NCI-H774 (cell line): ENCODE measurements around the gene GRB10.

Experiments
- DNase-seq: peaks from one replicate; lab custom pipeline; 2025; lab: John Stamatoyannopoulos, UW

The GRB10 gene

DNA sequence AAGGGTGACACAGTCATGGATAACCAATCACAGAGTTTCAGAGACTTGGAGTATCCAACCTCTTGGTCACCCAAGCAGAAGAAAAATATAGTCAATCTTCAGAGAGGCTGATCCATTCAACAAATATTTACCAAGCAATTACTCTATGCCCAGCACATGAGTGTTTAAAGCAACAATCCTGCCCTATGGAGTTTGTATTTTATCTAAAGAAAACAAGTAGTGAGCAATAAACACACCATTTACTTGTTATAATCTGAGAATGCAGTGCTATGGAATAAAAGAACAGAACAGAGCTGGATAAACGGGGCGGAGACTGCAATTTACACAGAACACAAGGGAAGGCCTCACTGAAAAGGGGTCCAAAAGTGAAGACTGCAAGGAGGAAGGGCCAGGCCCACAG is 63.8 kb downstream of the GRB10 start:
- DNase-seq = no peak

DNA sequence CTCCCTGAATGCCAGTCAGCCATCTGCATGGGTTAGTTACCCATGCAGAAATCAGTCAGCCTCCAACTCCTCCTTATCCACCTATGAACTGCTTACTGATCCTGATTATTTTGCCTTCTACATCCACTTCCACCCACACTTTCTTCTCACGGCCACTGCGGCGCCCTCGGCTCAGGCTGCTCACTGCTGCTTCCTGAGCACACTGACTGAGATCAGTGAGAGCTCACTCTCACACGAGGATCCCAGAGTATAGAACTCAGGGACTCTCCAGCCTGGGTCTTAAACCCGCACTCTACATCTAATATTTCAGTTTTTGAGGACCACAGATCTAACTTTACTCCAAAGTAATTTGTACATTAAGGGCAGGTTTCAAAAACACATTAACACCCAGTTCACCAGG is 64.4 kb downstream of the GRB10 start:
- peak; percentile 33 for DNase-seq

DNA sequence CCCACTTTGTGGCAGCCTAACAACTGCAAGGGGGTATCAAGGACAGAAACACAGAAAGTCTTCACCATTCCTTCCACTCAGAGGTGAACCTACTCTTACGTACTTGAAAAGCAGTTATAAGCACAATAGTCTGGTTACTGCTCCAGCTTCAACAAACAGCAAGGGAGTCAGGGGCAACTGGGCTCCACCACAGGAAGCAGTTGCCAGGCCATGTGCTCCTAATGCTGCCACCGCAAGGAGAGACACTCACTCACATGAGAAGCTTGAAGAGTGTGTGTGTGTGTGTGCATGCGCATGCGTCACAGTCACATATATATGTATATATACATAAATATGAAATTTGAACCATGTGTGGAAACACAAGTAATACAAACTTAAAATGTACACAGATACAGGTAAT is 65.5 kb downstream of the GRB10 start:
- no peak for DNase-seq

DNA sequence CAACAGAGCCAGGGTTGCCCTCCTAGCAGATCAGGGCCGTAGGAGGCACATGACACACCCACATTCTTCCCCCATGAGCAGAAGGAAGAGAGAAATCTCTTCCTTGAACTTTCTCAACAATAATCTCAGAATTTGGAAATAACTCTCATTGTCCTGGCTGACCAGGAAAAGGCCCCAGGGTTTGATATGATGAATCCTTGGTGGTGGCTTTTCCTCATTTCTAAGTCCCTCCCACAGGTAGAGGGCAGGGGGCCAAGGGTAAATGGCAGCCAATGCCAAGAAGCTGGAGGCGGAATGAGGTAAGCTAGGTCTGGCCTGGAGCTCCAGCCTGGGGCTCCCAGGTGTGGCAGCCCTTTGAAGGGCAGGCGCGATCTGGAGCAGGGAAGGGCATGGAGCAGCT is 67.8 kb downstream of the GRB10 start:
- DNase-seq = no peak

DNA sequence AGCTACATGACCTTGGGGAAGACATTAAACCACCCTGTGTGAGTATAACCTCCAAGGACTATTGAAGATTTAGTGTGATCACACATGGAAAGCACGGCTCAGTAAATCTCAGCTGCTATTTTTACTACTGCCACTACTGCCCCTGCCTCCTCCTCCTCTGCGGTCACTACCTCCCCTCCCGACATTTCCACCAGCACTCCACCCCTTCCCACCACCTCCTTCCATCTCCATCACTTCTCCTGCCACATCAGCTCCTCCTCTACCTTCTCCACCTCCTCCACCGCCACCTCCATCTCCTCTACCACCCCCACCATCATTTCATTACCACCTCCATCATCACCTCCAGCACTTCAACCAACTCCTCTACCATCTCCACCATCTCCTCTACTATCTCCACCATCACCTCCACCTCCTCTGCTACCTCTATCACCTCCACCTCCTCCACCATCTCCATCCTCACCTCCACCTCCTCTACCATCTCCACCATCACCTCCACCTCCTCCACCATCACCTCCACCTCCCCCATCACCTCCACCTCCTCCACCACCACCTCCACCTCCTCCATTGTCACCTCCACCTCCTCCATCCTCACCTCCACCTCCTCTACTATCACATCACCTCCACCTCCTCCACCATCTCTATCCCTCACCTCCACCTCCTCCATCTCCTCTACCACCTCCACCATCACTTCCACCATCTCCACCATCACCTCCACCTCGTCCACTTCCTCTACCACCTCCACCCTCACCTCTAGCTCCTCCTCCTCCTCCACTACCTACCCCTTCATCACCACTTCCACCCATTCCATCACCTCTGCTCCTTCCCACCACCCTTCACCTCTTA is 69.4 kb downstream of the GRB10 start:
- DNase-seq = no peak

DNA sequence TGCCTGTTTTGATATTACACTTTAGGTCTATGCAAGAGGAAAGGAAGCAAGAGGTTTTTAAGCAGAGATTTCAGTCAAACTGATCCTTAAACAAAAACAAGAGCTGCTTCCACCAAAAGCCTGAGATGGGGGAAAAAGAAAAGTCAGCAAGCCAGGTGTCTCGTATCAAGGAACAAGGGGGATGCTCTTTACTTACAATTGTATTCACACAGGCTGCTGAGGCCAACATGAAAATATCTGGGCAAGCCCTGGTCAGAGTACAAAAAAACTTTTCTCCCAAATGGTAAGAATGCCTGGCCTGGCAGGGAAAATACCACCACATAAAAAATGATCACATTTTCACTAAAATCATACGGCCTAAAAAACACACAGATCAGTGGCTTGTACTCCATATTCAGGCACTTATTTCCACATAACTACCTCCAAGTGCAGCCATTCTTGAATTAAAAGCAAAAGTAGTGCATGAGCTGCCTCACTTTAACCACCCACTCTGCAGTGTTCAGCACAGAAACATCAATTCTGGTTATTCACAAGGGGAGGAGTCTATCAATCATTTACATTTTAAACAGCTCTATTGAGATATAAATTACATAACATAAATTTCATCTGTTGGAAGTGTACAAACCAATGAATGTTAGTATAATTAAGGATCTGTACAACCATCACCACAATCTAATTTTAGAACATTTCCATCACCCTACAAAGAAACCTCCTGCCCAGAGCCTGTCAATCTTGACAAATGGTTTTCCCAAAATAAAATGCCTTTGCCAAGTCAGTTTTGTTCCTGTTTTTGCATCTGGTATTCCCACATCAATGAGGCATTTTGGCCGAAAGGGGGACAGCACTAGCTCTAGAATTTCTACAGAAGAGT is 70.2 kb downstream of the GRB10 start:
- DNase-seq = no peak

DNA sequence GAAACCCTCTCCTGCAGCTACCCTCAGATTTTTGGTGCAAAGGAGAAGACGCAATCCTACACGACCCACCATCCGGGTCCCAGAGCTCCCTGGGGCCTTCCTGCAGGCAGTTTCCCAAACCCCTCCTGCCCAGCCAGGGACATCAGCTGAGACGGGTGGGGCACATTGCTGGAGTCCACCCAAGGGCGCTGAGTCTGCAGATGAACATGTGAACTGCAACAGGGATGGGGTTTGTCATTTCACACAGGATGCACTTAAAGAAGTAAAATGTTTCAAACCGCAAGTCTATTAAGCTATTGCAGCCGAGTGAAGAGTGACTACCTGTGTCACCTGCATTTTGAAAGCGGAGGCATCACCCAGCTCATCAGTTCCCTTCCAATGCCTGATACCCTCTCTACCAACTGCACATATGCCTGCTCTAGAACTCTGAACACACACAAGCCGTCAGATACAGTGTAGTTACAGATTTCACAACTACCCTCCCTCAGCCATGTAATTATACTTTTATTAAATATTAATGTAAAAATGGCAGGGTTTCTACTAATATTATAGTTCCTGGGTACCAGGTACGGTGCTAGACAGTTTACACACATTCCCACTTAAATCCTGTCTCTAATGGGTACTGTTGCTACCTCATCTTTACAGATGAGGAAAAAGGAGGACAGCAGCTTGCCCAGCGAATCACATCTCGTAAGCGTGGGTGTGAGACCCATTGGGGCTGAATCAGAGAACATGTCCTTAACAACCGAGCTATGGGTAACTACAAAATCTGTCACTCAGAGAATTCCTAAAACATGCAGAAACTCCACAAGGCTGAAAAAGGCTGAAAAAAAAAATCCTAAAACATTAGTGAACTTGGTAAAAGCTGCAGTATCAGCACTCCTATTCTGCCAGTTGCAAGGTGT is 71.2 kb downstream of the GRB10 start:
- no peak for DNase-seq

DNA sequence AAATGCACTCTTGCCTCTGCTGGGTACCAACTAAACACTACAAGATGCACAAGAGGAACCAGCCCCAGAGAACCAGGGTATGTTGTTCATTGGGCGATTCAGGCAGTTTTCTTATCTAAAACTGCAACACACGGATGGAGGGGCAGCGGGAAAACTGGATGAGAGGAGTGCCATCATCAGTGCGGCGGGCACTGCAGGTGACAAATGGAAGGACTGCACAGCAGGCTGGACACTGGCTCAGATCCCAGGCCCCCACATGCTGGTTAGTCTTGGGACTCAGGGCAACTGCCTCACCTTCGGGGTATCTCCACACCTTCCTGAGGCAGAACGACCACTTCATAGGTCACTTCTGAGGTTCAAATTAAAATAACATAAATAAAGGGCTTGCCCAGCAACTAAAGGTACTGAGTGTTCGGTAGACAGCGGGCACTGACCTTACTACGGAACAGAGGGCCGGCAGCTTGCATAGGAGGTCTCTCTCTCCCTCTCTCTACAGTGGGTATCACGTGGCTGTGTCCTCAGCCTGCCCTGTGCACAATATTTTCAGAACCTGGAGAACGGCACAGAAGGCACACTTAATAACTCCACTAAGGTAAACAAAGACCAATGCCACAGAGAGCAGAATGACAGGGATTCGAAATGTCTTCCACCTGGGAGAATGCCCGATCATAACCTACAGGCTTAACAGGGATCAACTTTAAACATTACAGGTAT is 72.1 kb downstream of the GRB10 start:
- no peak for DNase-seq

DNA sequence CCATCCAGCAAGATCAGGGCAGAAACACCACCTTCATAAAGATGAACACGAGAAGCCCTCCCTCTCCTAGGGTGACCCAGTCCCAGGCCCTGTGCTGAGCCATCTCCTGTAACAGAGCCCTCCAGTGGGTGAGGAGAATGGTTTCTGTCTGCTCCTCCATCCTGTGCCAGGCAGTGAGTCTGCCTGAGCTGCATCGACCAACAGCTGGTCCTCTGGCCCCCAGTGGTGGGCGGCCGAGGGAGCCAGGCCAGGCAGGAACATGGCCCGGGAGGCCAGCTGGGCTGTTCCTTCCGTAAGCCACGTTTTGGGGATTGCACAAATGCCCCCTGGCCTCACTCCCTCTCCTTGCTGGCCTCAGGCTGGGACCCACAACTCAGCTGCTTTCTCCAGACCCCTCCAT is 73.5 kb downstream of the GRB10 start:
- no peak for DNase-seq

DNA sequence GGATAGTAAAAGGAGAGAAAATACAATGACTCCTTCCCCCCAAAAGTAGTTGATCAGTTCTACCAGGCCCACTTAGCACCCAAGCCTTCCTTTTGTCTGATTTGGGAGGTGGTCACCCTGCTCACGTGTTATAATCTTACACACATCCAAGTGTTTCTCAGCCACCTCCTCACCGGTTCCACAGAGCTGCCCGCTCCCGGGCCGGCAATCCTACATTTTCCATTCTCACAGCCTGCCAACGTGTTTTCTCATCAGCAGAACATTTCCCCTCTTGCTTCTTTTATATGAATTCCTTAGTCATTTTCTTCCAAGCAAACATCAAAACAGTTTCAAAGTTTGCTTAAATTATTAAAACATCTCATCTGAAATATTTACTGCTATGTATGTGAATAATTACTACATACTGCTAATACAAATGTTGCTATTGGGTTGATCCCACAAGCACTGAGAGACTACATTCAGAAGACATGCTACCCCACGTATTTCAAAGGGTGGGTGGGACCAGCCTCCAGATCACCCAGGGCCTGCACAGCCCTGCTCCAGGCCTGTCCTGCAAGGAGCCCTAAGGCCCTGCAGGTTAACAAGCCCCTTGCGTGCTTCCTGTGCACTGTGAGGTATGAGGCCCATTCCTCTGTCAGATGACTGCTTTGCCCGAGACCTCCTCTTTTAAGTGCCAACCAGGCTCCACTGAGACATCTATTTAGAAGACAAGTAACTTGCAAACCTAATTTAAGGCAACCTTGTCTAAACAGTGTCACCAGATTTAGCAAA is 75.3 kb downstream of the GRB10 start:
- no peak for DNase-seq

DNA sequence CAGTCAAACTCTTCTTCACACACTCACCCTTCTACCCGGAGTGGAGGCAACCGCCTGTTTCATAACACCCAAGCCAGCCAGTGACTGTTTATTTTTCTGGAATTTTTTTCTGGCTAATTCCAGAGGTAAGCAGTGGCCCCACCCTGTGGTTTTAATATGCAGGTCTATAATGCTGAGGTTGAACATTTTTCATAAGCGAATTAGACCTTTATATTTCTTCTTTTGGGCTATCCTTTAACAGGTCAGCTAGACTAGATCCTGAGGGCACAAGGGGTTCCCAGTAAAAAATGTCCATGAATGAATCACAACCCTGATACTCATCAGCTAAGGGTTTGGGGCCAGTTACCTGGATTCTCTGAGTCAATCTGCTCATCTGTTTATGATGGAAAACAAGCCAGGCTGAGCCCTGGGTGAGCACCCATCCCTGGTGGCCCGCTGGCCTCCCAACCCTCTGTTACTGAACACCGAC is 76.2 kb downstream of the GRB10 start:
- DNase-seq = no peak

DNA sequence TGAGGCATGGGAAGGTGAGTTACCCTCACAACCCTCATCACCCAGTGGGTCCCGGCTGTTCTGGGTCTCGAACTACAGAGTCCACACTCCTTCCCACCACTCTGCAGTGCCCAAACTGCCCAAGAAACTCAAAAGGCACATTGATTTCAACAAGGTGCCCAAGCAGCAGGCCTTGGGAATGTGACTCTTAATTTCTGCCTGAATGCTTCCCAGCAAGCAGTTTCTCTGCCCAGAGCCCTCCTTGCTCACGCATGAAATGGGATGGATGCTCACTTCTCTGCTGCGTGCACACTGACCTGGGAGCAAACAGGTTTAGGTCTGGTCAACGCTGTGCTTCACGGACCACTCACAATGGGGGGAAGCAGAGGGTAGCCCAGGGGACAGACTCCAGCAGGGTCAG is 77.9 kb downstream of the GRB10 start:
- DNase-seq = no peak

DNA sequence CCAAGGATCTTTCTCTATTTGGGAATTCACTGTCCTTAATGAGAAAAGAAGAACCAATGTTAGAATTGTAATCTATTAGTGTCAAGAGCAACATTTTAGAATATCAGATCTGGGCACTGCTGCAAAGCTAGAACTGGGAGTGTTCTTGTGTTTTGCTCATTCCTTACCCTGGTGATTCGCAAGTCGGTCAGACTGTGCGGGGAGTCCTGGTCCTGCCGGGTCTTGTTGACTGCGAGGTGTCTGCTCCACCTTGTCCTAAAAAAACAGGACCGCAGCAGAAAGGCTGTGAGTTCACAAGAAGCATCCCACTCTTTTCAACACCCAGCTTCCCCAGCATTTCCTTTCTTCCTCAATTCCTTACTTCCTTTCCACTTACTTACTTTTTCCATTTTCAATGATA is 79.0 kb downstream of the GRB10 start:
- no peak for DNase-seq

DNA sequence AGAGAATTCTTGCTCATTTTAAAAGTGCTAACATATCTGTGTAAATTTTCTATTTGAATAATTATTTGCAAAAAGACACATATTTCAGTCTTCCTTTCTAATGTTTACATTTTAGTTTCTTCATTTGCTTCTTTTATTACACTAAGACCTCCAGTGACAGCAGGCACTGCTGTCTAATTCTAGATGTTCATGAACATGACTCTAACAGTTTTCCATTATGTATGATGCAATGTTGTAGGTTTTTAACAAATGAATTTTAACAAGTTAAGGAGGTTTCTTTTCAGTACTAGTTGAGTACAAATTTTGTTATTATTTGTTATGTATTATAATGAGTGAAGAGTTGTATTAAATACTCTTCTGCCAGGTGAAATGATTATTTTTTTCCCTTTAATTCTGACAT is 83.6 kb downstream of the GRB10 start:
- DNase-seq = no peak

DNA sequence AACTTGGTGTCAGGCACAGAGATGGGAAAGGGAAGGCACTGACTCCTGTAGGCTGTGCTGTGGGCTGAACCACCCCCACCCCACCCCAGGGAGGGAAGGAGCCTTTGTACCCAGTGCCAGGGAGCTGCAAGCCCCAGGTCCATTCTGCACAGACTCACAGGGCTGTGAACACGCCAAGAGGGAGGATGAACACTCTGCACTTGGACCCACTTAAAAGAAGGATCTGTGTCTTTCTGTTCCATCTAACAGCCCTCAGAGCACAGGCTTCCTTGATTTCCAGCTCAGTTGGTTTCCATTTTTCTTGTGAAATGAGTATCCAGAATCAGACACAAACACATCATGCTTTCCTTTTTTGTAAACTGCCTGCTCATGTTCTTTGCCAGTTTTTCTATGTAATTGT is 84.9 kb downstream of the GRB10 start:
- no peak for DNase-seq

DNA sequence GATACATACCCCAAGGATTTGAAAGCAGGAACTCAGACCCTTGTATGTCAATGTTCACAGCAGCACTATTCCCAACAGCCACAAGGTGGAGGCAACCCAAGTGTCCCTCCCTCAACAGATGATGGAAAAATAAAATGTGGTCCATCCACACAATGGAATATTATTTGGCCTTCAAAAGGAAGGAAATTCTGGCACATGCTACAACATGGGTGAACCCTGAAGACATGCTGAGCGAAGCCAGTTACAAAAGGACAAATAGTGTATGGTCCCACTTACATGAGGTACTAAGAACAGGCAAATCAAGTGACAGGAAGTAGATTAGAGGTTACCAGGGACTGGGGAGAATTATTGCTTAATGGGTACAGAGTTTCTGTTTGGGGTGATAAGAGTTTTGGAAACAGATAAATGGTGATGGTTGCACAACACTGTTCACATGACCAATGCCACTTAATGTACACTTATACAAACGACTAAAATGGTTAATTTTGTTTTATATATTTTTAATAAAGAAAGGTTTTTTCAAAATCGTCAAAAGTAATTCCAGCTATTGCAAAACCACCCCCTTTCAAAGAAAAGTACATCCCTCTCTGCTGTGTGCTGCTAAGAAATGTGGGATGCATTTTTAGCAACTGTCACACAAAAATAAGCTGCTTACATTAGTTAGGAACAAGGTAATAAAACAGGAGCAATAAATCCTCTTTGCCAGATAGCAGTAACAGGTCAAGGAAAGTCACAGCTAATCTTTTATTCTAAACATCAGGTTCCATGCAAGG is 85.7 kb downstream of the GRB10 start:
- no peak for DNase-seq

DNA sequence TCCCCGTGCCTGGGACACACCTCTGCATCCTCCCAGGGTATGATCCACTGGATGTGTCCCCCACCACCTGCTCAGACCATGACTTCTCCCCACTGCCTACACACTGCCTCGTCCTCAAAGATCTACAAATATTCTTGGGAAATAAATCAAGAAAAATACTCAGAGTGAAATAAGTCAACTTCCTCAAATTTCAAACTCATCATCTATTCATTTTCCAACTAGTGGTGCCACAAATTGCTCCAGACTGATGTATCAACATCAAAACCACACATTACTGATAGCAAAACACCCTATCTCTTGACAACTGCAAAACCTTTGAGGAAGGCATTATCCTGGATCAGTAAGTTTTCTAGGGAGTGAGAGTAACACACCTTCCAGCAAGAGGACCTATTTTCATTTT is 87.7 kb downstream of the GRB10 start:
- no peak for DNase-seq

DNA sequence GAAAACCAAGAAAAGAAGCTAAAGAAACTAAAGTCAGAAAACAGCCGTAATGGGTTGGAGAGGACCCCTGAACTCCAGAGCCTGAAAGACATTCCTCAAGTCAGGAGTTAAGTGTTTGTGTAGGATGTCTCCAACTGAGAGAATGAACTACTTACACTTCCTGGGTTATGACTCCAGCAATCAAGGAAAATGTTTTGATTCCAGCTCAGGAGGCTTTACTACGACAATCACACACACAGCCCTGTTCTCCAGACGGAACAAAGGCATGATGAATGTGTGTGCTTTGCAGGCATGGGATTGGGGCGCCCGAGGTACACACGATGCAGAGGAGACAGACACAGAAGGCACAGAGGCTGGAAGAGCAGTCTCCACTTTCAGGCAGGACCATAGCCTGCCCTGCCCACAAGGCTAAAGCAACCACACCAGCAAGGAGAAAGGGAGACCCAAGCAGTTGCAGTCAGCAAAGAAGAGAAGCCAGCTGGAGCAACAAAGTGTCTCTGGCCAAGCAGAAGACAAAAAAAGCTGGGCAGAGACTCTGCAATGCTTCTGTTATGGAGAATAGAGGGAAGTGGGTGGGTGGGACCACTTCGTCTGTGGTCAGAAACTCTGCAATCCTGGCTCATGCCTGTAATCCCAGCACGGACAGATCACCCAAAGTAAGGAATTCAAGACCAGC is 89.1 kb downstream of the GRB10 start:
- no peak for DNase-seq

DNA sequence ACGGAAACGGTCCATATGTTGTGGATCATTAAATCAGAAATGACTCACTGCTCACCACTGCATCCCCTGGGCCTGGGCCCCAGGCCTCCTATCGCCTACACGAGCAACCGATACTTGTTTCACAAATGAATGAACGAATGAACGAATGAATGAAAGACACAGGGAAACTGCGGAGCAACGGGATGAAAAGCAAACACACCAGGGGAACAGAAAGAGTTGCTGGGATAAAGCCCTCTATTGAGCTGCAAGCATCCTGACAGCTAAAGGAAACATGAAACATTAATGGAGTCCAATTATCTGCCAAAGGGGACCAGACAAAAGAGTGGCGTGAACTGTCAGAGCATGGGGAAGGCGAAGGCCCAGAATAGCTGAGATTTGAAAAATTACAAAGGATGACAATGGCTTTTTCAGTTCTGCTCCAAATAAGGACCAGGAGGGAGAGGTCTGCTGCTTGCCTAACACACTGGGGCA is 92.1 kb downstream of the GRB10 start:
- no peak for DNase-seq
